ENCODE measurements around the gene SLC26A11. TPM values are rescaled to one million over a fixed set of nuclear protein-coding genes. Genes with fewer than 3 reads are reported as not detected.

The SLC26A11 gene
- total RNA-seq, 4 donors from 2014 or later: 13.2 to 24.7 (median 17.0) TPM

- Histone ChIP-seq H3K36me3 (peaks cover 0 to 5% (median 0%) of the 10 kb centered on the region in 4 donors), H3K27ac (no peak overlapping the region), H3K4me1 (peaks cover 0 to 3% (median 0%) of the 10 kb centered on the region in 4 donors), H3K27me3 (no peaks in the 10 kb centered on the region), H3K9me3 (no peaks in the 10 kb centered on the region), H3K4me3 (no peak overlapping the region)
- no peak for DNase-seq
- in situ Hi-C loops (cut with MboI; ENCODE audit: low pct_ligation_motif_present in 1 of 4, low pct_unique_long_range_greater_than_20kb in 1 of 4, low sequenced_read_pairs in 3 of 4) (no loop called here), intact Hi-C loops (cut with DNase I; ENCODE audit: low total_unique reads) (no loop called here)
- TF ChIP-seq POLR2A (IDR thresholded peaks at IDR 0.05) (no peak), CTCF (IDR thresholded peaks at IDR 0.05) (no peak), POLR2AphosphoS5 (IDR thresholded peaks at IDR 0.05) (no peak), EP300 (IDR thresholded peaks at IDR 0.05; ENCODE audit: low read depth) (no peak)
- WGBS, 2 donors (ENCODE audit: low coverage in 1 of 2): 71 to 87% methylated on average over 2 to 10 of the region's 10 CpGs
Measured at GRCh38 chr17:80270104-80270503, 49.9 kb downstream of the SLC26A11 start.

GRCh38 chr17:80270836-80271235 is 50.6 kb downstream of the SLC26A11 start:
- no peaks in the 10 kb centered on the region for H3K27me3 ChIP-seq
- in situ Hi-C loops (cut with MboI; ENCODE audit: low pct_ligation_motif_present in 1 of 4, low pct_unique_long_range_greater_than_20kb in 1 of 4, low sequenced_read_pairs in 3 of 4) (no loop called here), intact Hi-C loops (cut with DNase I; ENCODE audit: low total_unique reads) (no loop called here)
- H3K4me1 ChIP-seq: peaks cover 0 to under 1% (median 0%) of the 10 kb centered on the region in 4 donors
- no peak overlapping the region for H3K4me3 ChIP-seq
- no peak overlapping the region for H3K27ac ChIP-seq
- no peak for TF ChIP-seq CTCF (IDR thresholded peaks at IDR 0.05)
- TF ChIP-seq EP300 (IDR thresholded peaks at IDR 0.05; ENCODE audit: low read depth): no peak
- TF ChIP-seq POLR2AphosphoS5 (IDR thresholded peaks at IDR 0.05): no peak
- no peak for TF ChIP-seq POLR2A (IDR thresholded peaks at IDR 0.05)
- H3K9me3 ChIP-seq: no peaks in the 10 kb centered on the region
- H3K36me3 ChIP-seq: peaks cover 0 to 5% (median 0%) of the 10 kb centered on the region in 4 donors
- 86% methylated on average over 4 of the region's 4 CpGs; no CpG with 5 or more reads in 1 of the 2 donors for WGBS, 2 donors (ENCODE audit: low coverage in 1 of 2)
- DNase-seq: no peak

GRCh38 chr17:80272366-80272765 is 52.1 kb downstream of the SLC26A11 start:
- 86 to 89% methylated on average over 2 to 10 of the region's 10 CpGs for WGBS, 2 donors (ENCODE audit: low coverage in 1 of 2)
- in situ Hi-C loops (cut with MboI; ENCODE audit: low pct_ligation_motif_present in 1 of 4, low pct_unique_long_range_greater_than_20kb in 1 of 4, low sequenced_read_pairs in 3 of 4): no loop called here
- TF ChIP-seq POLR2AphosphoS5 (IDR thresholded peaks at IDR 0.05): no peak
- TF ChIP-seq CTCF (IDR thresholded peaks at IDR 0.05): no peak
- no peak for TF ChIP-seq POLR2A (IDR thresholded peaks at IDR 0.05)
- no peak for TF ChIP-seq EP300 (IDR thresholded peaks at IDR 0.05; ENCODE audit: low read depth)
- Histone ChIP-seq H3K4me1 (no peaks in the 10 kb centered on the region), H3K4me3 (no peak overlapping the region), H3K36me3 (peaks cover 0 to 9% (median 3%) of the 10 kb centered on the region in 4 donors), H3K27ac (no peak overlapping the region), H3K9me3 (no peaks in the 10 kb centered on the region), H3K27me3 (no peaks in the 10 kb centered on the region)
- intact Hi-C loops (cut with DNase I; ENCODE audit: low total_unique reads): no loop called here
- no peak for DNase-seq

GRCh38 chr17:80274331-80274730 is 54.1 kb downstream of the SLC26A11 start:
- Histone ChIP-seq H3K27me3 (no peaks in the 10 kb centered on the region), H3K27ac (no peak overlapping the region), H3K4me3 (no peak overlapping the region), H3K9me3 (no peaks in the 10 kb centered on the region), H3K36me3 (peaks cover 0 to 15% (median 0%) of the 10 kb centered on the region in 4 donors), H3K4me1 (peaks cover 0 to 3% (median 0%) of the 10 kb centered on the region in 4 donors)
- TF ChIP-seq CTCF (IDR thresholded peaks at IDR 0.05) (no peak), POLR2AphosphoS5 (IDR thresholded peaks at IDR 0.05) (no peak), POLR2A (IDR thresholded peaks at IDR 0.05) (no peak), EP300 (IDR thresholded peaks at IDR 0.05; ENCODE audit: low read depth) (no peak)
- in situ Hi-C loops (cut with MboI; ENCODE audit: low pct_ligation_motif_present in 1 of 4, low pct_unique_long_range_greater_than_20kb in 1 of 4, low sequenced_read_pairs in 3 of 4): no loop called here
- DNase-seq: no peak
- 88% methylated on average over 8 of the region's 9 CpGs; no CpG with 5 or more reads in 1 of the 2 donors for WGBS, 2 donors (ENCODE audit: low coverage in 1 of 2)
- intact Hi-C loops (cut with DNase I; ENCODE audit: low total_unique reads): no loop called here

Measured in transverse colon (tissue), 4 donors.